Measurements from ENCODE around the gene EPS15.
"Not testable (repeated sequence)": the region's sequence is repeated elsewhere in the genome, so short reads cannot be mapped to it uniquely, and the experiment has no call there.

EPS15 gene

DNA sequence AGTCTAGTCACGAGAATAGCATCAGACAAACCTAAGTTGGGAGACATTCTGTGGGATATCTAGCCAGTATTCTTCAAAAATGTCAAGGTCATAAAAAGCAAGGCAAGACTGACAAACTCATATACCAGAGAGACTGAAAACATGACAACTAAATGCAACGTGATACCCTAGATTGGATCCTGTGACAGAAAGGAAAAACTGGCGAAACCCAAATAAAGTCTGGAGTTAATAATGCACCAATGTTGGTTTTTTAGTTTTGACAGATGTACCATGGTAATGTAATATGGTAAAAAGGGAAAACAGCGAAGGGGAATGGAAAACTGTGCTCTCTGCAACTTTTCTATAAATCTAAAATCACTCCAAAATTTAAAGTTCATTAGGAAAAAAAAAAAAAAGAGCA is 64.5 kb downstream of the EPS15 start:
- no peaks in the 10 kb centered on the region for H3K9me3 ChIP-seq (ENCODE audit: severe bottlenecking)
- TF ChIP-seq, protein P1, sequence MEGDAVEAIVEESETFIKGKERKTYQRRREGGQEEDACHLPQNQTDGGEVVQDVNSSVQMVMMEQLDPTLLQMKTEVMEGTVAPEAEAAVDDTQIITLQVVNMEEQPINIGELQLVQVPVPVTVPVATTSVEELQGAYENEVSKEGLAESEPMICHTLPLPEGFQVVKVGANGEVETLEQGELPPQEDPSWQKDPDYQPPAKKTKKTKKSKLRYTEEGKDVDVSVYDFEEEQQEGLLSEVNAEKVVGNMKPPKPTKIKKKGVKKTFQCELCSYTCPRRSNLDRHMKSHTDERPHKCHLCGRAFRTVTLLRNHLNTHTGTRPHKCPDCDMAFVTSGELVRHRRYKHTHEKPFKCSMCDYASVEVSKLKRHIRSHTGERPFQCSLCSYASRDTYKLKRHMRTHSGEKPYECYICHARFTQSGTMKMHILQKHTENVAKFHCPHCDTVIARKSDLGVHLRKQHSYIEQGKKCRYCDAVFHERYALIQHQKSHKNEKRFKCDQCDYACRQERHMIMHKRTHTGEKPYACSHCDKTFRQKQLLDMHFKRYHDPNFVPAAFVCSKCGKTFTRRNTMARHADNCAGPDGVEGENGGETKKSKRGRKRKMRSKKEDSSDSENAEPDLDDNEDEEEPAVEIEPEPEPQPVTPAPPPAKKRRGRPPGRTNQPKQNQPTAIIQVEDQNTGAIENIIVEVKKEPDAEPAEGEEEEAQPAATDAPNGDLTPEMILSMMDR (IDR thresholded peaks at IDR 0.05; ENCODE audit: low read depth, low read length): no peak
- H3K27ac ChIP-seq: no peak overlapping the region
- no peak overlapping the region for H3K4me3 ChIP-seq (ENCODE audit: low read depth, low read length)
- H3K27me3 ChIP-seq (ENCODE audit: insufficient read depth, low read depth, severe bottlenecking): no peaks in the 10 kb centered on the region
- DNase-seq: no peak
- H3K36me3 ChIP-seq: no peaks in the 10 kb centered on the region; the same call in none of the 2 replicates

- Histone ChIP-seq H3K36me3 (no peaks in the 10 kb centered on the region; the same call in 1 of the 2 replicates), H3K27me3 (ENCODE audit: insufficient read depth, low read depth, severe bottlenecking) (no peaks in the 10 kb centered on the region), H3K9me3 (ENCODE audit: severe bottlenecking) (no peaks in the 10 kb centered on the region), H3K27ac (no peak overlapping the region), H3K4me3 (ENCODE audit: low read depth, low read length) (no peak overlapping the region)
- TF ChIP-seq, protein P1 (IDR thresholded peaks at IDR 0.05; ENCODE audit: low read depth, low read length): no peak
- no peak for DNase-seq
Measured at GRCh38 chr1:51453010-51453409, 66.1 kb downstream of the EPS15 start.

DNA sequence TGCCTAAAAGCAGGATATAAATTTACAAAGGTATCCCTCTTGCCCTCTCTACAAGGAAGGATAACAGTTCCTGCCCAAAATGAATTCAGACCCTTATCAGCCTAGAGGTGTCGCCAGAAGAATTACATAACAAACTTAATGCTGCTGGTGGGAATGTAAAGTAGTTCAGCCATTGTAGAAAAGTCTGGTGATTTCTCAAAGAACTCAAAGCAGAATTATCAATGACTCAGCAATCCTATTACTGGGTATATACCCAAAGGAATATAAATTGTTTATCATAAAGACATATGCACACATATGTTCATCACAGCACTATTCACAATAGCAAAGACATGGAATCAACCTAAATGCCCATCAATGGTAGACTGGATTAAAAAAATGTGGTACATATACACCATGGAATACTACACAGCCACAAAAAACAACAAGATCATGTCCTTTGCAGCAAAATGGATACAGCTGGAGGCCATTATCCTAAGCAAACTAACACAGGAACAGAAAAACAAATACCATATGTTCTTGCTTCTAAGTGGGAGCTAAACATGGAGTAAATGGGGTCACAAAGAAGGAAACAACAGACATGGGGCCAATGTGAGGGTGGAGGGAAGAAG is 70.1 kb downstream of the EPS15 start:
- not testable (repeated sequence) for H3K36me3 ChIP-seq; H3K9me3 ChIP-seq (ENCODE audit: severe bottlenecking); H3K4me3 ChIP-seq (ENCODE audit: low read depth, low read length); DNase-seq; H3K27me3 ChIP-seq (ENCODE audit: insufficient read depth, low read depth, severe bottlenecking); H3K27ac ChIP-seq

- H3K36me3 ChIP-seq: no peaks in the 10 kb centered on the region; the same call in 1 of the 2 replicates
- TF ChIP-seq, protein P1 (IDR thresholded peaks at IDR 0.05; ENCODE audit: low read depth, low read length): no peak
- no peaks in the 10 kb centered on the region for H3K9me3 ChIP-seq (ENCODE audit: severe bottlenecking)
- no peaks in the 10 kb centered on the region for H3K27me3 ChIP-seq (ENCODE audit: insufficient read depth, low read depth, severe bottlenecking)
- H3K27ac ChIP-seq: no peak overlapping the region
- no peak overlapping the region for H3K4me3 ChIP-seq (ENCODE audit: low read depth, low read length)
- no peak for DNase-seq
Measured at GRCh38 chr1:51445351-51446090, 73.5 kb downstream of the EPS15 start.

DNA sequence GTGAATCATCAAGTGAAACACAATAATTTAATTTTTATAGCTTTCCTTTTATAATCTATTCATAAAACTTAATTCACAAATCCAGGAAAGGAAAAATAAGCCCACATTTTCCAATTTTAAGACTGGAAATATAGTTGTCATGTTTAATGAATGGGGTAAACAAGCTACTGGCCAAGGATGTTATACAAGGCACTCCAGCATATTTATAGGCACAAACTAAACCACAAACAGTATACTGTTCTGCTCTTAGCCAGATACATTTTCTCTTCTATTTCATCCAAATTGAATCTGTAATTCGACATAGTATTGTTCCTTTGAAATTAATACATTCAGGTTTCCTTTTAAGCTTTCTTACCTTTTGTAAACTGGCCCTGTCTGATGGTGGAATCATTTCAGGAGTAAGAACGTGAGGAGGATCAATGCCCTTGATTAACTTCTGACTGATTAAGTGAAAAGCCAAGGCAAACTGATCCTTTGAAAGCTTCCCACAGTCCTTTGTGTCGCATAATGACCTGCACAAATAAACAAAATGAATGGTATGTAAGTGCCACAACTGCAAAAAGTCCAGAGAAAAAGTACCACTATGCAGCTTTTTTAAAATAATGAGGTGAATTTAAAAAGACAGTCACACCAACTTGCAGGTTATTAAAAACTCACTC is 74.4 kb downstream of the EPS15 start:
- TF ChIP-seq, protein P1 (IDR thresholded peaks at IDR 0.05; ENCODE audit: low read depth, low read length): no peak
- Histone ChIP-seq H3K27ac (no peak overlapping the region), H3K9me3 (ENCODE audit: severe bottlenecking) (no peaks in the 10 kb centered on the region), H3K4me3 (ENCODE audit: low read depth, low read length) (no peak overlapping the region), H3K27me3 (ENCODE audit: insufficient read depth, low read depth, severe bottlenecking) (no peaks in the 10 kb centered on the region), H3K36me3 (peaks cover 4% of the 10 kb centered on the region)
- no peak for DNase-seq

GRCh38 chr1:51444096-51444495 is 75.0 kb downstream of the EPS15 start:
- no peak for DNase-seq
- H3K36me3 ChIP-seq: peaks cover 6% of the 10 kb centered on the region
- H3K27ac ChIP-seq: no peak overlapping the region
- H3K9me3 ChIP-seq (ENCODE audit: severe bottlenecking): no peaks in the 10 kb centered on the region
- H3K27me3 ChIP-seq (ENCODE audit: insufficient read depth, low read depth, severe bottlenecking): no peaks in the 10 kb centered on the region
- no peak overlapping the region for H3K4me3 ChIP-seq (ENCODE audit: low read depth, low read length)
- TF ChIP-seq, protein P1 (IDR thresholded peaks at IDR 0.05; ENCODE audit: low read depth, low read length): no peak

All from WERI-Rb-1 (cell line).